D341Med (cell line): ENCODE measurements around the gene C2.
"Not testable (repeated sequence)": the region's sequence is repeated elsewhere in the genome, so short reads cannot be mapped to it uniquely, and the experiment has no call there.

Experiments used
- DNase-seq: peaks from one replicate; pipeline ENCODE4 v3.0.0; 2012; ENCODE audit warnings: low spot score

C2 gene

GRCh38 chr6:31927863-31928671 is 550 bp downstream of the C2 start:
- DNase-seq: no peak

GRCh38 chr6:31928672-31928939 is 1.1 kb downstream of the C2 start:
- DNase-seq: no peak

GRCh38 chr6:31930962-31931361 is 3.4 kb downstream of the C2 start:
- no peak for DNase-seq

GRCh38 chr6:31932137-31932536 is 4.6 kb downstream of the C2 start:
- DNase-seq: not testable (repeated sequence)

GRCh38 chr6:31933537-31933936 is 6.0 kb downstream of the C2 start:
- DNase-seq: no peak

GRCh38 chr6:31935021-31935420 is 7.5 kb downstream of the C2 start:
- no peak for DNase-seq

GRCh38 chr6:31935823-31936222 is 8.3 kb downstream of the C2 start:
- no peak for DNase-seq

GRCh38 chr6:31940256-31940664 is 12.7 kb downstream of the C2 start:
- DNase-seq: no peak

GRCh38 chr6:31943742-31944141 is 16.2 kb downstream of the C2 start:
- DNase-seq: no peak

- no peak for DNase-seq
These were observed 17.6 kb downstream of the C2 start for GRCh38 chr6:31945154-31945506.

GRCh38 chr6:31945507-31946369 is 18.2 kb downstream of the C2 start, which contains the start of gene CFB:
Gene CFB (plus strand): TSS chr6:31946095. CDS start chr6:31946222, 127 bp downstream.
- DNase-seq: no peak

- no peak for DNase-seq
These were observed 18.9 kb downstream of the C2 start for GRCh38 chr6:31946370-31946885.

- DNase-seq: no peak
These were observed 19.7 kb downstream of the C2 start for GRCh38 chr6:31947070-31947675.

- DNase-seq: no peak
These were observed 20.3 kb downstream of the C2 start for GRCh38 chr6:31947864-31948263.

GRCh38 chr6:31948306-31948705 is 20.8 kb downstream of the C2 start:
- DNase-seq: no peak

- DNase-seq: no peak
These were observed 21.4 kb downstream of the C2 start for GRCh38 chr6:31948753-31949413.

- no peak for DNase-seq
These were observed 22.5 kb downstream of the C2 start for GRCh38 chr6:31949926-31950548.

- DNase-seq: peak; percentile 63
These were observed 24.8 kb downstream of the C2 start for GRCh38 chr6:31952140-31952805.

- no peak for DNase-seq
These were observed 25.4 kb downstream of the C2 start for GRCh38 chr6:31952890-31953289.

GRCh38 chr6:31954511-31954910 is 27.0 kb downstream of the C2 start:
- no peak for DNase-seq

GRCh38 chr6:31956796-31957195 is 29.3 kb downstream of the C2 start:
- DNase-seq: no peak
